22Rv1 (cell line): ENCODE data around the gene GPC6.
"Not testable (repeated sequence)": the region's sequence is repeated elsewhere in the genome, so short reads cannot be mapped to it uniquely, and the experiment has no call there.

ENCODE experiments used
- H3K27ac ChIP-seq: fragments of 450-650 bp; 2 replicates; pipeline ENCODE4 v1.5.1; 2017
- ZFX ChIP-seq: fragments of 450-650 bp; IDR thresholded peaks from 2 replicates; pipeline ENCODE4 v1.6.1; 2017; ENCODE audit warnings: antibody characterized with exemption, borderline replicate concordance
- TF ChIP-seq, protein P1 (sequence below): fragments of 450-650 bp; IDR thresholded peaks from 2 replicates; pipeline ENCODE4 v1.5.1; 2017; ENCODE audit warnings: mild to moderate bottlenecking

Gene GPC6

DNA sequence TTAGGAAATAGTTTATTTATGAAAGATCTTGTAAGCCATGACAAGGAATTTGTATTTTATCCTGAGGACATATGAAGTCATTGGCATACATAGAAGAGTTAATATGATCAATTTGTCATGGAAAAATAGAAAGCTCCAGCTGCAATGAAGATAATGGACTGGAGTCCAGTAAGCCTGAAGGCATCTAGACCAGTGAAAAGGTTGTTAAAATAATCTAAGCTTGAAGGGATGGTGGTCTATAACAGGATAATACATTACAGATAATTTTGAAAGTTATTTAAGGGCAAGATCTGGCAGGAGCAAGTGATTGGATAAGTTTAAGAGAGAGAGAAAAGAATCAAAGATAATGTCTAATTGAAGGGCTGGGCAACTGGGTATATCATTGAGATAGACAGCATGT, 224.2 kb downstream of the GPC6 start:
- no peak for TF ChIP-seq ZFX
- TF ChIP-seq, protein P1, sequence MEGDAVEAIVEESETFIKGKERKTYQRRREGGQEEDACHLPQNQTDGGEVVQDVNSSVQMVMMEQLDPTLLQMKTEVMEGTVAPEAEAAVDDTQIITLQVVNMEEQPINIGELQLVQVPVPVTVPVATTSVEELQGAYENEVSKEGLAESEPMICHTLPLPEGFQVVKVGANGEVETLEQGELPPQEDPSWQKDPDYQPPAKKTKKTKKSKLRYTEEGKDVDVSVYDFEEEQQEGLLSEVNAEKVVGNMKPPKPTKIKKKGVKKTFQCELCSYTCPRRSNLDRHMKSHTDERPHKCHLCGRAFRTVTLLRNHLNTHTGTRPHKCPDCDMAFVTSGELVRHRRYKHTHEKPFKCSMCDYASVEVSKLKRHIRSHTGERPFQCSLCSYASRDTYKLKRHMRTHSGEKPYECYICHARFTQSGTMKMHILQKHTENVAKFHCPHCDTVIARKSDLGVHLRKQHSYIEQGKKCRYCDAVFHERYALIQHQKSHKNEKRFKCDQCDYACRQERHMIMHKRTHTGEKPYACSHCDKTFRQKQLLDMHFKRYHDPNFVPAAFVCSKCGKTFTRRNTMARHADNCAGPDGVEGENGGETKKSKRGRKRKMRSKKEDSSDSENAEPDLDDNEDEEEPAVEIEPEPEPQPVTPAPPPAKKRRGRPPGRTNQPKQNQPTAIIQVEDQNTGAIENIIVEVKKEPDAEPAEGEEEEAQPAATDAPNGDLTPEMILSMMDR = no peak
- no peak overlapping the region for H3K27ac ChIP-seq

DNA sequence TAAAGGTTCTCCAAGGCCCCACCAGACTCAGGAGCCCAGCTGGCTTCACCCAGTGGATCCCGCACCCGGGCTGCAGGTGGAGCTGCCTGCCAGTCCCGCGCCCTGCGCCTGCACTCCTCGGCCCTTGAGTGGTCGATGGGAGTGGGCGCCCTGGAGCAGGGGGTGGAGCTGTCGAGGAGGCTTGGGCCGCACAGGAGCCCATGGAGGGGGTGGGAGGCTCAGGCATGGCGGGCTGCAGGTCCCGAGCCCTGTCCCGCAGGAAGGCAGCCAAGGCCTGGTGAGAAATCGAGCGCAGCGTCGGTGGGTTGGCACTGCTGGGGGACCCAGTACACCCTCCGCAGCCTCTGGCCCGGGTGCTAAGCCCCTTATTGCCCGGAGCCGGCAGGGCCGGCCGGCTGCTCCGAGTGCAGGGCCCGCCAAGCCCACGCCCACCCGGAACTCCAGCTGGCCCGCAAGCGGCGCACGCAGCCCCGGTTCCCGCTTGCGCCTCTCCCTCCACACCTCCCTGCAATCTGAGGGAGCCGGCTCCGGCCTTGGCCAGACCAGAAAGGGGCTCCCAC, 228.1 kb downstream of the GPC6 start:
- not testable (repeated sequence) for H3K27ac ChIP-seq

DNA sequence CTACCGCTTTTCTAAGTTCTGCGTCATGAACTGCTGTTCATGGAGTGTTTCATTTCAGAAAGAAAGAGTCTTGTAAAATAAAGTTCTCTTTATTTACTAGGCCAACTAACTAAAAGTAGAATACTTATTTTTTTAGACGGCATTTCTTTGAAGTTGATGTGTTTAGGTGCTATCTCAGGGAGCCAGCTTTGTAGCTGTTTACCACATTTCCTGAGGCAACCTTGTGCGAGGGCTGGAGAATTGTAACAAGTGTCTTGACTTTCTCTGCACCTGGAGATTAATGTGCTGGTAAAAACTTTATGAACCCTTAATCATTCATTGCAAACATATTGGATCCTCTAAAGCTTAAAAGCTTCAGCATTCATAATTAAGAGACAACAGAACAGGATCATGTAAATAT, 229.3 kb downstream of the GPC6 start:
- no peak overlapping the region for H3K27ac ChIP-seq
- TF ChIP-seq, protein P1 = no peak

DNA sequence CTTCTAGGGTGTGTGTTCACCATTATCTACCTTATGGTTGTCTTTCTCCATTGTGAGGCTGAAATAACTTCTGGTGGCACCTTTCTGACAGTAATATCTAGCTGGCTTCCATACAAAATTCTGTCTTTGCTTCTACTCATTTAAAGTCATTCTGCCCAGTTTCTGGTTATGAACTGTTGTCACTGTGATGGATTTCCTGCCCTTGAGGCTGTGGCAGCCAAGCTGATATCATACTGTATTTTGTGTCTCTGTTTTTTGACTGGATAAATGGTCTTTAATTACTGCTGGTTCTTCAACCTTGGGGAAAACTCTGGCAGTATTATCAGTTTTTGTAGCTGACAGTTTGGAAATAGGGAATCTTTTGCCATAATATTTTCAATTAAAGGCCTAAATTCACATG, 233.4 kb downstream of the GPC6 start:
- H3K27ac ChIP-seq = no peak overlapping the region
- no peak for TF ChIP-seq ZFX
- TF ChIP-seq, protein P1 = no peak

DNA sequence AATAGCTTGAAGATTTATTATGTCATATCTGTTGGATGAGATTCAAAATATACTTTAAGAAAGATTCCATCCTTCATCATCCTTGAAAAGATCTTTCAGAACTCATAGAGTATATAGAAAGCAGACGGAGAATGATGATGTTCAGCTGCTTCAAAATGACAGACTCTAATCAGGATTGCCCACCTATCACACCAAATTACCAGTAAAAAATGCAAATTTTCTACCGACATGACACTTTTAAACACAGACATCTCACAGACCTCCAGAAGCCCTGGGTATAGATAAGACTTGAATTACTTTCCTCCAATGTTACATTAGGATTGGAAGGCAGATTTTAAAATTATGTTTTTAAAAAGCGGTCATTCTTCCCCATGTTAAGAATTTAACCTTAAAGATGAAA, 235.5 kb downstream of the GPC6 start:
- TF ChIP-seq, protein P1 = no peak
- TF ChIP-seq ZFX = no peak
- H3K27ac ChIP-seq = no peak overlapping the region

DNA sequence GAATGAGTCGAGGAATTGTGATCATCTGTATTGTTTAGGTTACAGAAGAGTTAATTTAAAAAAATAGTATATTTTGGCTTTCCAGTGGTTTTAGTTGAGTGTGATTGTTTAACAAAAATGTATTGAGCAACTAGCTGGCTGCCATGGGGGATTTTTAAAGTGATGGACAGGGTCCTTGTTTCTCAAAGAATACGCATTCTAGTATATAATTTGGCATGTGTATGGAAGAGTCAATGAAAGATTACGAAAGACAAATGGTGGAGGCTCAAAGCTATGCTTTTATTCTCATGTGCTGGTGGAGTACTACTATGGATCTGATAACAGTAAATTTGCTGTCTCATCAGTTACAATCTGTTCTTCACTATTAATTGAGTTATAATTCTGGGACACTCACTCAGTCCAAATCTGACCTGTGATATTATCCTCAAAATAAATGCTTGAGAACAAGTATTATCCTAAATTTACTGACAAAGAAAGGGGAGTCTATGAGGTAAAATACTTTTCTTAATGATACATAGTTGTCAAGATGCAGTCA, 240.0 kb downstream of the GPC6 start:
- TF ChIP-seq ZFX = no peak
- TF ChIP-seq, protein P1 = no peak

DNA sequence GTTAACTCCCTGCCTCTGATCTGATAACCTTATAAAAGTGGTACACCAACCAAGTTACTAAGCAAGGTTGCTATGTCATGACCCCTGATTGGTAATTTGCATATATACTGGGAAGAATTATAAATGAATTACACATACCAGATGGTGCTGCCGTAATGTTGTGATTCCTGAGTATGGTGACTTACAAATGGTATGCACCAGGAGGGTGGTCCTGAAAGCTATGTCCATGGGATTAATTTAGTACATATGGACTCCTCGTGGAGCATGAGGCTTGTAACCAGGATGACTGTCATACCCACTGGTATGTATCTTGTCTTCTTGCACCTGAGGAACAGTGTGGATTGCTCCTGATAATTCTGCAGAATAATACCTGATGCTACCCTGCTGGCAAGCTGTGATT, 240.6 kb downstream of the GPC6 start:
- TF ChIP-seq, protein P1 = no peak
- TF ChIP-seq ZFX = no peak
- H3K27ac ChIP-seq = no peak overlapping the region

More for the DNA sequence above, 240.0 kb downstream of the GPC6 start:
- H3K27ac ChIP-seq = no peak overlapping the region

DNA sequence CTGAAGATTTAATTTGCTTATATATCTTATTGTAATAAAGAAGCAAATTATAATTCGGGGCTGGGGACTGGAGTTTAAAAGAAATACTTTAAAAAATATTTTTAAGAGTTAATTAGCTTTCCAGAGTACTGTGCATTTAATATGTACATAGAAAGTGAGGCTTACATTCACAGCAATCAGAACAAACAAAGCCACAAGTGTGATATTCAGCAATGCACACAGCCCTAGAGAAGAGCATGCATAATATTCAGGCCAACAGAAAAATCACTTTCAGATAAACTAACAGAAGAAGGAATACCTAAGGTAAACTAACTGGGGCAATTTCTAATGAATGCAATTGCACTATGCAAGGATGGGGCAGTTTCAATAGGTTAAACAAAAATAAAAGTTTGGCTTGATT, 241.8 kb downstream of the GPC6 start:
- H3K27ac ChIP-seq = no peak overlapping the region
- no peak for TF ChIP-seq ZFX
- TF ChIP-seq, protein P1 = no peak
